Gastroesophageal sphincter (tissue), 3 donors: ENCODE results near the gene CRLF2.

Experiments
- CTCF ChIP-seq, 4 experiments: fragments of 200-600 bp in 2 of 4; fragments of 450-650 bp in 2 of 4; sonication (generic) in 1 of 4; IDR thresholded peaks; one replicate each; pipeline ENCODE4 v1.5.1; 2017 to 2019; ENCODE audit warnings: antibody characterized with exemption in 4 of 4, mild to moderate bottlenecking in 2 of 4, moderate library complexity in 2 of 4
- EP300 ChIP-seq: sonication (generic); formaldehyde crosslinking; IDR thresholded peaks from one replicate; pipeline ENCODE4 v1.6.1; 2017; ENCODE audit warnings: antibody characterized with exemption, mild to moderate bottlenecking

GRCh38 chrX:1222531-1223241 is 10.2 kb upstream of the CRLF2 start:
- TF ChIP-seq CTCF (IDR thresholded peaks at IDR 0.05) (no peak), EP300 (no peak)
